ENCODE measurements around the gene AGBL1. TPM values are rescaled to one million over a fixed set of nuclear protein-coding genes. Genes with fewer than 3 reads are reported as not detected.

AGBL1 gene

GRCh38 chr15:87047203-87047965, 967.7 kb downstream of the AGBL1 start:
- Histone ChIP-seq H4K91ac (ENCODE audit: low read depth, low read length, poor library complexity) (no peak overlapping the region), H3K14ac (ENCODE audit: low read length) (no peak overlapping the region), H2AFZ (ENCODE audit: low read length) (no peak overlapping the region), H2BK12ac (ENCODE audit: low read length) (no peak overlapping the region), H3K79me1 (ENCODE audit: low read depth, low read length) (no peaks in the 10 kb centered on the region), H2BK120ac (ENCODE audit: low read depth, low read length) (no peak overlapping the region), H3K27me3 (ENCODE audit: control insufficient read depth in 3 of 3, insufficient read depth in 3 of 3, low read depth in 1 of 3, low read length in 3 of 3) (no peaks in the 10 kb centered on the region), H3K9me3 (replicated peaks in 1 of 2; ENCODE audit: control insufficient read depth in 2 of 2, insufficient read depth in 1 of 2, low read depth in 1 of 2, low read length in 2 of 2) (no peaks in the 10 kb centered on the region), H3K36me3 (replicated peaks in 1 of 2; ENCODE audit: control insufficient read depth in 2 of 2, insufficient read depth in 2 of 2, low read length in 2 of 2) (no peaks in the 10 kb centered on the region), H2AK5ac (ENCODE audit: low read depth, low read length) (no peak overlapping the region), H2BK5ac (ENCODE audit: low read length) (no peak overlapping the region), H3K18ac (ENCODE audit: low read length) (no peak overlapping the region), H3K9ac (ENCODE audit: low read depth, low read length, poor library complexity) (no peak overlapping the region), H2BK15ac (ENCODE audit: low read length) (no peak overlapping the region), H3K4me3 (ENCODE audit: low read length in 2 of 2) (no peak overlapping the region), H3K4me1 (ENCODE audit: control insufficient read depth in 2 of 2, insufficient read depth in 1 of 2, low read depth in 1 of 2, low read length in 2 of 2) (no peaks in the 10 kb centered on the region), H3K4me2 (ENCODE audit: insufficient read depth, low read length, poor library complexity, severe bottlenecking) (no peak overlapping the region), H3K23ac (ENCODE audit: low read depth, low read length, poor library complexity) (no peak overlapping the region), H3K27ac (replicated peaks; ENCODE audit: low read length) (no peak overlapping the region), H3K4ac (ENCODE audit: low read length) (no peak overlapping the region), H4K8ac (ENCODE audit: low read depth, low read length) (no peak overlapping the region)
- WGBS, 2 donors (ENCODE audit: extremely low coverage in 2 of 2, insufficient read length in 2 of 2, insufficient replicate concordance in 1 of 2) = no CpG with 5 or more reads among the region's 4 CpGs
- DNase-seq (ENCODE audit: low spot score) = no peak

Small RNA genes lying within 50 kb of the gene (small RNA-seq; reads per million reads assigned to genes)
- not detected for gene RF00284 (ENCODE audit: insufficient read depth)
- gene RNA5SP400 (ENCODE audit: insufficient read depth) = not detected
